ENCODE measurements around the gene ZBED3.
A peak's percentile ranks its signal among the peaks of the same experiment; 100 is the strongest.

ZBED3 gene, protein sequence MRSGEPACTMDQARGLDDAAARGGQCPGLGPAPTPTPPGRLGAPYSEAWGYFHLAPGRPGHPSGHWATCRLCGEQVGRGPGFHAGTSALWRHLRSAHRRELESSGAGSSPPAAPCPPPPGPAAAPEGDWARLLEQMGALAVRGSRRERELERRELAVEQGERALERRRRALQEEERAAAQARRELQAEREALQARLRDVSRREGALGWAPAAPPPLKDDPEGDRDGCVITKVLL

GRCh38 chr5:77086689-77087483 is at the start of gene ZBED3:
Gene ZBED3 (minus strand): TSS chr5:77087285. CDS start chr5:77077878, 9,407 bp downstream.
- peak; percentile 21; the same call in 1 of the 2 replicates for TF ChIP-seq CTCF (IDR thresholded peaks at IDR 0.05)

DNA sequence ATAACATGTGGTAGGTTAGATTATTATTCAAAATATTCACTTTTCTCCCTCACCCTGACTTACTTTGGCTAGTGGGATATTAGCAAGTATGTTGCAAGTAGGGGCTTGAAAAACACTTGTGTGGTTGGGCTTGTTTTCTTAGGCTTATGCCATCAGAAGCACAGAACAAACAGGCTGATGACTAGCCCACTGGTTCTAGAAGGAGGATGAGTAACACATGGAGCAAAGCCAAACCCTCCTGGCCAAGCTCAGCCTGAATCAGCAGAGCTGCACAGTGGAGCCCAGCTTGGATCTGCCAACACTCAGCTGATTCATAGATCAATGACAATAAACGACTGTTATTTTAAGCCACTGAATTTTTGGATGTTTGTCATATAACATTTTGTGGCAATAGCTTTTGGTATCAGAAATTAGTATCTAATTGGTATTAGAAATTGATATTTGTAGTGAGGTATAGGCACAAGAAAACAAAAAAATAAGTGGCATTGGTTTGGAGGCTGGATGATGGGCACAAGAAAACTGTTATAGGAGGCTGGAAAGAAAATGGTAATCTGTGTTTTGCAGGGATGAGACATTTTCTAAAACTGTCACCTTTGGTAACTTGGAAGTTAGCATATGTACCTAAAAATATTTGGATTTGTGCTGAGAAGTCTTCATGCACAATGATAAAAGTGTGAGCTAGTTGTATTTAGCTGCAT is 46.1 kb upstream of the ZBED3 start:
- no peak for TF ChIP-seq CTCF (IDR thresholded peaks at IDR 0.05)

DNA sequence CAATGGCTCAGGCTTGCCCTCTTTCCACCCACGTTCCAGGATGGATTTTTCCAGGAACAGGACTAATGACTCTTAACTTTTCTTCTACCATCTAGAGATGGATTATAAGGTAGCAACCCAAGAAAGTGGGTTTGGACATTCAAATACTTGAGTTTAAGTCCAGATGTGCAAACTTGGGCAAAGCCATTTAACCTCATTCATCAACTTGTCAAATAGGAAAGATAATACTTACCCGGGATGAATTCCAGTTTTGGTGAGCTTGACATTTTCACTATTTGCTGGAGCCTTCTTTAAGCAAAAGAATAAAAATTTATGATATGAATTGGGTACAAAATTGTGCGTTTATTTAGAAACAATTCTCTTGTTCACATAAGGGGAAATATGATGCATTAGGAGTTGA is 44.3 kb upstream of the ZBED3 start:
- TF ChIP-seq CTCF (IDR thresholded peaks at IDR 0.05), result no peak

- TF ChIP-seq CTCF (IDR thresholded peaks at IDR 0.05), result peak; percentile 57
Measured at GRCh38 chr5:77129391-77129990, 42.4 kb upstream of the ZBED3 start.

DNA sequence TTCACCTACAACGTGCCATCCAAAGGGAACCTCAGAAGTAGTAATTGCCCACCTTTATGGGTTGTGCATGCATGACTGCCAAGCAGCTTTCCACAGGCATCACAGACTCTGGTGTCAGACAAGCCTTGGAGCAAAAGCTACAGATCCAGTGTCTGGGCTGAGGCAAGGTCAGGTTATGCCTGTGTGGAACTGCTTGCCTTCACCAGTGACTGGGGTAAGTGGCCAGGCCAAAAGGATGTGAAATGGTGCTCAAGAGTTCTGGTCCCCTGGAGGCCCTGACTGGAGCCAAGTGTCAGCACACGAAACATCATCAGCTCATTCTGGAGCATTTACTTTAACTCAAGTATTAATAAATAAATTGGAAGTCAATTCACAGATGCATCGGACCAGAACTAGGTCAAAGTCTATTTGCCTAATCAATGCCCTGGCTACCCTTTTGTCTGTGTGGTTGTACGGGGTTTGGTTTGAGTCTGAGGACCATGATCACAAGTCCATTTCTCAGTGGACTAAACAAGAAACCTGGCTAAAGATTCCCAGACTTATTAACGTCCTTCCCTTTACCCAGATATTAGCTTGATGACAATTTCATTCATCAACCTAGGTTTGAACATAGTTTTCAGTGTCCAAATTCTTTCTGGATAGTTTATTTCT is 41.5 kb upstream of the ZBED3 start:
- no peak for TF ChIP-seq CTCF (IDR thresholded peaks at IDR 0.05)

GRCh38 chr5:77123057-77123456 is 36.0 kb upstream of the ZBED3 start:
- no peak for TF ChIP-seq CTCF (IDR thresholded peaks at IDR 0.05)

DNA sequence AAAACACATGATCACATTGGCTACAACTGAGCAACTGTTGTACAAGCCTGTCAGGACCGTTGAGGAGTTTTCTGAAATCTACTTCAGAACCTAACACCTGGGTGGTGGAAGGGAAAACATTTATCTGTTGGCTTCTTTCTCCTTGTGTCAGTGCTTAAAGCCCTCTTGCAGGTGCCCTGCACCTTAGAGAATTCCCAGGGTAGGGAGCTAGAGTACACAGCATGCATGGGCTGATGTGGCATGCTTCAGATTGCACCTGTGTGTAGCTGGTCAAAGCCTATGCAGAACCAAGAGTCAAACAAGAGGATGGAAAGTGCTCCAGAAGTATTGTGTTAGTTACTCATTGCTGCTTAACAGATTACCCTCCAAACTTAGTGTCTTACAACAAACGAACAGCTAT is 33.6 kb upstream of the ZBED3 start:
- TF ChIP-seq CTCF (IDR thresholded peaks at IDR 0.05), result no peak

Measured in LNCAP (cell line).